ENCODE data around the gene ZSCAN21. TPM values are rescaled to one million over a fixed set of nuclear protein-coding genes. Genes with fewer than 3 reads are reported as not detected.
A peak's percentile ranks its signal among the peaks of the same experiment; 100 is the strongest.

ZSCAN21 gene
- total RNA-seq, 1 donor = 9.8 TPM

GRCh38 chr7:100027197-100027596, 22.4 kb upstream of the ZSCAN21 start:
- TF ChIP-seq CTCF (IDR thresholded peaks at IDR 0.05; ENCODE audit: extremely low read depth, low read depth, low read length) = no peak
- Histone ChIP-seq H3K4me1 (ENCODE audit: insufficient read depth, low read length) (no peaks in the 10 kb centered on the region), H3K36me3 (ENCODE audit: insufficient read depth, low read length) (peaks cover 81% of the 10 kb centered on the region)

GRCh38 chr7:100029596-100029995, 20.0 kb upstream of the ZSCAN21 start:
- Histone ChIP-seq H3K79me2 (ENCODE audit: insufficient read depth, low read length) (peaks cover 2% of the 10 kb centered on the region), H2AFZ (ENCODE audit: low read length) (no peak overlapping the region), H3K36me3 (ENCODE audit: insufficient read depth, low read length) (peaks cover 79% of the 10 kb centered on the region), H4K20me1 (ENCODE audit: insufficient read depth, low read length) (no peaks in the 10 kb centered on the region), H3K27ac (ENCODE audit: low read depth, low read length) (no peak overlapping the region), H3K9me3 (ENCODE audit: low read depth, low read length) (peaks cover 6% of the 10 kb centered on the region), H3K4me3 (ENCODE audit: insufficient read depth, low read length) (no peak overlapping the region), H3K4me1 (ENCODE audit: insufficient read depth, low read length) (peaks cover 4% of the 10 kb centered on the region), H3K4me2 (ENCODE audit: insufficient read depth, low read length) (no peak overlapping the region), H3K27me3 (ENCODE audit: insufficient read depth, low read length) (no peaks in the 10 kb centered on the region)
- DNase-seq (ENCODE audit: insufficient read length, low spot score, missing footprints) = no peak
- TF ChIP-seq CTCF (IDR thresholded peaks at IDR 0.05; ENCODE audit: extremely low read depth, low read depth, low read length) = no peak

More at GRCh38 chr7:100027197-100027596, 22.4 kb upstream of the ZSCAN21 start:
- Histone ChIP-seq H3K9me3 (ENCODE audit: low read depth, low read length) (no peaks in the 10 kb centered on the region), H2AFZ (ENCODE audit: low read length) (no peak overlapping the region), H3K27me3 (ENCODE audit: insufficient read depth, low read length) (no peaks in the 10 kb centered on the region), H3K4me3 (ENCODE audit: insufficient read depth, low read length) (no peak overlapping the region), H3K4me2 (ENCODE audit: insufficient read depth, low read length) (no peak overlapping the region), H4K20me1 (ENCODE audit: insufficient read depth, low read length) (peaks cover 10% of the 10 kb centered on the region), H3K79me2 (ENCODE audit: insufficient read depth, low read length) (peaks cover 25% of the 10 kb centered on the region), H3K27ac (ENCODE audit: low read depth, low read length) (no peak overlapping the region)
- no peak for DNase-seq (ENCODE audit: insufficient read length, low spot score, missing footprints)

- Histone ChIP-seq H3K4me3 (ENCODE audit: insufficient read depth, low read length) (no peak overlapping the region), H3K4me1 (ENCODE audit: insufficient read depth, low read length) (peaks cover 19% of the 10 kb centered on the region), H3K4me2 (ENCODE audit: insufficient read depth, low read length) (no peak overlapping the region), H3K27me3 (ENCODE audit: insufficient read depth, low read length) (no peaks in the 10 kb centered on the region), H2AFZ (ENCODE audit: low read length) (no peak overlapping the region), H4K20me1 (ENCODE audit: insufficient read depth, low read length) (no peaks in the 10 kb centered on the region), H3K9me3 (ENCODE audit: low read depth, low read length) (peaks cover 6% of the 10 kb centered on the region), H3K27ac (ENCODE audit: low read depth, low read length) (no peak overlapping the region), H3K36me3 (ENCODE audit: insufficient read depth, low read length) (peaks cover 57% of the 10 kb centered on the region), H3K79me2 (ENCODE audit: insufficient read depth, low read length) (peaks cover 7% of the 10 kb centered on the region)
- DNase-seq (ENCODE audit: insufficient read length, low spot score, missing footprints) = no peak
- TF ChIP-seq CTCF (IDR thresholded peaks at IDR 0.05; ENCODE audit: extremely low read depth, low read depth, low read length) = no peak
These were observed 16.0 kb upstream of the ZSCAN21 start for GRCh38 chr7:100033526-100033925.

- Histone ChIP-seq H2AFZ (ENCODE audit: low read length) (no peak overlapping the region), H3K4me3 (ENCODE audit: insufficient read depth, low read length) (no peak overlapping the region), H4K20me1 (ENCODE audit: insufficient read depth, low read length) (no peaks in the 10 kb centered on the region), H3K4me1 (ENCODE audit: insufficient read depth, low read length) (peaks cover 19% of the 10 kb centered on the region), H3K36me3 (ENCODE audit: insufficient read depth, low read length) (peaks cover 48% of the 10 kb centered on the region), H3K4me2 (ENCODE audit: insufficient read depth, low read length) (peak overlapping the region; percentile 21), H3K27ac (ENCODE audit: low read depth, low read length) (peak overlapping the region; percentile 90), H3K79me2 (ENCODE audit: insufficient read depth, low read length) (peaks cover 7% of the 10 kb centered on the region), H3K9me3 (ENCODE audit: low read depth, low read length) (peaks cover 6% of the 10 kb centered on the region), H3K27me3 (ENCODE audit: insufficient read depth, low read length) (no peaks in the 10 kb centered on the region)
- DNase-seq (ENCODE audit: insufficient read length, low spot score, missing footprints) = peak; percentile 94
- TF ChIP-seq CTCF (IDR thresholded peaks at IDR 0.05; ENCODE audit: extremely low read depth, low read depth, low read length) = no peak
These were observed 14.6 kb upstream of the ZSCAN21 start for GRCh38 chr7:100034871-100035510.

Measured in osteoblast (primary cell).